H9 (cell line): ENCODE measurements around the gene EXOC3. TPM values are rescaled to one million over a fixed set of nuclear protein-coding genes. Genes with fewer than 3 reads are reported as not detected.

Source experiments
- DNase-seq: peaks from one replicate; pipeline ENCODE4 v3.0.0-alpha.2; 2017
- H2AFZ ChIP-seq: one replicate; pipeline ENCODE4 v1.6.1; 2013; ENCODE audit warnings: mild to moderate bottlenecking, low read length, control low read depth, moderate library complexity
- H2AK5ac ChIP-seq: 2 replicates; pipeline ENCODE4 v1.6.1; 2013; ENCODE audit warnings: low read length, control low read depth, mixed read lengths; ENCODE audit not compliant: insufficient read length
- H2BK120ac ChIP-seq: one replicate; pipeline ENCODE4 v1.6.1; 2013; ENCODE audit warnings: low read depth, mild to moderate bottlenecking, low read length, control low read depth, inconsistent platforms; ENCODE audit not compliant: poor library complexity, severe bottlenecking
- H2BK12ac ChIP-seq: 2 replicates; pipeline ENCODE4 v1.6.1; 2013; ENCODE audit warnings: low read length, control low read depth, mixed read lengths, low read depth; ENCODE audit not compliant: insufficient read length
- H2BK15ac ChIP-seq: 2 replicates; pipeline ENCODE4 v1.6.1; 2013; ENCODE audit warnings: low read depth, low read length, control low read depth
- H2BK20ac ChIP-seq: one replicate; pipeline ENCODE4 v1.6.1; 2013; ENCODE audit warnings: low read depth, mild to moderate bottlenecking, low read length, control low read depth, inconsistent platforms; ENCODE audit not compliant: poor library complexity, severe bottlenecking
- H2BK5ac ChIP-seq: 2 replicates; pipeline ENCODE4 v1.6.1; 2013; ENCODE audit warnings: low read length, control low read depth, mixed read lengths; ENCODE audit not compliant: insufficient read length
- H3K14ac ChIP-seq: 2 replicates; pipeline ENCODE4 v1.6.1; 2013; ENCODE audit warnings: low read length, control low read depth; ENCODE audit not compliant: insufficient read depth
- H3K18ac ChIP-seq: 2 replicates; pipeline ENCODE4 v1.6.1; 2013; ENCODE audit warnings: low read depth, mild to moderate bottlenecking, mixed read lengths, low read length, control low read depth; ENCODE audit not compliant: insufficient read length
- H3K23ac ChIP-seq: 2 replicates; pipeline ENCODE4 v1.6.1; 2013; ENCODE audit warnings: low read length, control low read depth, mixed read lengths, low read depth; ENCODE audit not compliant: insufficient read length
- H3K23me2 ChIP-seq: 2 replicates; pipeline ENCODE4 v1.6.1; 2013; ENCODE audit warnings: low read depth, mild to moderate bottlenecking, mixed read lengths, low read length, control low read depth; ENCODE audit not compliant: insufficient read length, poor library complexity, severe bottlenecking
- H3K27ac ChIP-seq: 2 replicates; pipeline ENCODE4 v1.5.1; 2013; ENCODE audit warnings: low read length, control low read depth, mixed read lengths, low read depth; ENCODE audit not compliant: insufficient read length
- H3K27me3 ChIP-seq: 2 replicates; pipeline ENCODE4 v1.6.1; 2013; ENCODE audit warnings: low read length, control low read depth, inconsistent platforms; ENCODE audit not compliant: insufficient read depth
- H3K4ac ChIP-seq: 2 replicates; pipeline ENCODE4 v1.6.1; 2013; ENCODE audit warnings: low read depth, mild to moderate bottlenecking, control low read depth, inconsistent platforms, low read length, moderate library complexity
- H3K4me1 ChIP-seq: 2 replicates; pipeline ENCODE4 v1.6.1; 2013; ENCODE audit warnings: low read length, control low read depth, inconsistent platforms; ENCODE audit not compliant: insufficient read depth
- H3K4me2 ChIP-seq: 2 replicates; pipeline ENCODE4 v1.6.1; 2013; ENCODE audit warnings: low read length, control low read depth, mixed read lengths; ENCODE audit not compliant: insufficient read length, insufficient read depth
- H3K56ac ChIP-seq: 2 replicates; pipeline ENCODE4 v1.6.1; 2013; ENCODE audit warnings: low read depth, mild to moderate bottlenecking, mixed read lengths, low read length, control low read depth; ENCODE audit not compliant: insufficient read length
- H3K79me1 ChIP-seq: 2 replicates; pipeline ENCODE4 v1.6.1; 2013; ENCODE audit warnings: low read depth, mild to moderate bottlenecking, moderate library complexity, low read length, control low read depth, inconsistent platforms; ENCODE audit not compliant: insufficient read depth, poor library complexity, severe bottlenecking
- H3K79me2 ChIP-seq: 2 replicates; pipeline ENCODE4 v1.6.1; 2013; ENCODE audit warnings: low read length, control low read depth, inconsistent platforms; ENCODE audit not compliant: insufficient read depth
- H3K9ac ChIP-seq: 2 replicates; pipeline ENCODE4 v1.6.1; 2013; ENCODE audit warnings: low read length, control low read depth, mixed read lengths; ENCODE audit not compliant: insufficient read length; ENCODE audit errors: extremely low read depth
- H3K9me3 ChIP-seq: one replicate; pipeline ENCODE4 v1.6.1; 2013; ENCODE audit warnings: low read depth, low read length, inconsistent platforms; ENCODE audit not compliant: control insufficient read depth
- H3T11ph ChIP-seq: one replicate; pipeline ENCODE4 v1.6.1; 2013; ENCODE audit warnings: mild to moderate bottlenecking, low read length, control low read depth, inconsistent platforms
- H4K20me1 ChIP-seq: one replicate; pipeline ENCODE4 v1.6.1; 2013; ENCODE audit not compliant: control insufficient read depth, insufficient read length, insufficient read depth
- H4K5ac ChIP-seq: 2 replicates; pipeline ENCODE4 v1.6.1; 2013; ENCODE audit warnings: low read depth, mild to moderate bottlenecking, mixed read lengths, low read length, control low read depth; ENCODE audit not compliant: insufficient read length
- H4K8ac ChIP-seq: replicated peaks from 2 replicates; pipeline ENCODE4 v1.6.1; 2013; ENCODE audit warnings: low read length, control low read depth, mixed read lengths, low read depth; ENCODE audit not compliant: insufficient read length
- H4K91ac ChIP-seq: 2 replicates; pipeline ENCODE4 v1.6.1; 2013; ENCODE audit warnings: low read depth, mild to moderate bottlenecking, moderate library complexity, mixed read lengths, low read length, control low read depth; ENCODE audit not compliant: insufficient read length
- H3K27ac Mint-ChIP-seq, 3 experiments: 2 replicates in 2 of 3; 3 replicates in 1 of 3; pipeline ENCODE4 v1.8.0; 2020 to 2021; ENCODE audit warnings: mixed read lengths in 3 of 3, mild to moderate bottlenecking in 1 of 3, moderate library complexity in 1 of 3
- H3K27me3 Mint-ChIP-seq: 2 replicates; pipeline ENCODE4 v1.8.0; 2021; ENCODE audit warnings: low read depth, mild to moderate bottlenecking, moderate library complexity, mixed read lengths
- H3K36me3 Mint-ChIP-seq, 3 experiments: 2 replicates in 2 of 3; 3 replicates in 1 of 3; pipeline ENCODE4 v1.8.0; 2020 to 2021; ENCODE audit warnings: low read depth in 3 of 3, mixed read lengths in 3 of 3; ENCODE audit not compliant: insufficient read depth in 1 of 3
- H3K4me1 Mint-ChIP-seq, 2 experiments: 2 replicates each; pipeline ENCODE4 v1.8.0; 2020; ENCODE audit warnings: mixed read lengths in 2 of 2
- H3K4me3 Mint-ChIP-seq, 2 experiments: 2 replicates in 1 of 2; 3 replicates in 1 of 2; pipeline ENCODE4 v1.8.0; 2020 to 2021; ENCODE audit warnings: mild to moderate bottlenecking in 2 of 2, mixed read lengths in 2 of 2, moderate library complexity in 1 of 2
- H3K9me3 Mint-ChIP-seq, 2 experiments: 2 replicates in 1 of 2; 3 replicates in 1 of 2; pipeline ENCODE4 v1.8.0; 2020; ENCODE audit warnings: mild to moderate bottlenecking in 2 of 2, mixed read lengths in 2 of 2, moderate library complexity in 1 of 2
- WGBS: extraction: QIAGEN DNeasy Blood & Tissue Kit; methylation state at CpG from one replicate; pipeline ENCODE4 v1.1.7; 2013; ENCODE audit warnings: missing lambda C conversion rate, low lambda C conversion rate, mixed read lengths; ENCODE audit not compliant: insufficient read length; ENCODE audit errors: extremely low coverage; 5-methylcytosine and 5-hydroxymethylcytosine counted together
- total RNA-seq: library from RNA; stranded (reverse); gene quantifications from 2 replicates; pipeline ENCODE4 v1.2.1, GENCODE V29; 2021
- TF ChIP-seq, protein P1 (sequence below): fragments of 200-600 bp; sonication (generic); conservative IDR thresholded peaks from 3 replicates; pipeline ENCODE4 v1.8.0; 2021; ENCODE audit warnings: antibody characterized with exemption, mild to moderate bottlenecking

EXOC3 gene
- total RNA-seq, 1 experiment from 2014 or later = 36.7 TPM

DNA sequence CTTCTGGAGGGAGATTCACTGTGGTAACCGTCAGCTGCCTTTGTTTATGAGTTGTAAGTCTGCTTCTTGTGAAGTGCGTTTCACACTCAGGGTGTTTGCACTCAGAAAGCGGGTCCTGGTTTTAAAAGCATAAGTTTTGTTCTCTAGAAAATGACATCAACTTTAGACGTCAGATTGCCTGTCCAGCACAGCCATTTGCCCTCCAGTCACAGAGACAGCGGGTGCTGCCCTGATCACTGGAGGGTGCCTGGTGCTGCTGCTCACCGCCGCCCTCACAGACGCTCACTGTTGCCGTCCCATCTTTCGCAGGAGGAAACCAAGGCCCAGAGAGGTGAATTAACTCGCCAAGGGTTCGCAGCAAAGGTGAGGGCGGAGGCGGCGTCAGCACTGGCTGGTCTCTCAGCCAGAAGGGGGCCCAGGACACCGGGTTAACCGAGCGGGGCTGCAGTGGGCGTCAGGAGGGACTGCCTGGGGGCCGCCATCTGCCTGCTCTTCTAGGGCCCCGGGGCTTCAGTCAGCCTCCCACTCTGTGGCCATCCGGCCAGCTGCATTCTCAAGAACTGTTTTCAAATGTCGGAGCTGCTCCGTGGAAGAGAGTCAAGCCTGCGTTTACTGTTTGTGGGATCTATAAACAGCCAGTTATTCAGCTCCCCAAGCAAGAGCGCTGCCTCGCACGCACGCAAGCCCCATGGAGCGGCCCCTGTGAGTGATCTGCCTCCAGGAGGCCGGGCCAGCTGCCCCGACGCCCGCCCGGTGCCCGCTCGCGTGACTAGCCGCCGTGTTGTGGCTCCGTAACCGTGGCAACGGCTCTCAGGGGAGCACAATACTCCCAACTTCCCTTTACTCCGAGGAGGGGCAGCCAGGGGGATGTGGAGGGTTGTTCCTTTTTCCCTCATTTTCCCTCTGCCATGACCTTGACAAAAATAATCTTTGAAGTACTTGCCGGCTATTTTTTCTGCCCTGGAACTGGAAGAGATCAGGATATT is 43.4 kb upstream of the EXOC3 start:
- peak; percentile 85 for DNase-seq
- H3K23ac ChIP-seq = no peak overlapping the region
- H4K5ac ChIP-seq = peak overlapping the region; percentile 92
- Mint-ChIP-seq H3K9me3 (peaks cover 0 to 5% of the 10 kb centered on the region in 2 experiments; a peak in 4 of 5 replicates), H3K36me3 (peaks cover 0 to 8% (median 0%) of the 10 kb centered on the region in 3 experiments; a peak in 2 of 7 replicates), H3K27ac (peak overlapping the region in 2 of 3 experiments; percentile 83 to 89; a peak in 3 of 7 replicates), H3K4me1 (peaks cover 12 to 25% of the 10 kb centered on the region in 2 experiments), H3K27me3 (peaks cover 32% of the 10 kb centered on the region), H3K4me3 (peak overlapping the region in 1 of 2 experiments; percentile 7; a peak in 1 of 5 replicates)
- no peaks in the 10 kb centered on the region for H3K79me2 ChIP-seq
- no peaks in the 10 kb centered on the region for H4K20me1 ChIP-seq
- H3K18ac ChIP-seq = peak overlapping the region; percentile 91
- H3K14ac ChIP-seq = peak overlapping the region; percentile 89
- H2BK5ac ChIP-seq = no peak overlapping the region
- H3K4me1 ChIP-seq = no peaks in the 10 kb centered on the region
- no peak overlapping the region for H2AK5ac ChIP-seq
- peak overlapping the region; percentile 37 for H3K4me2 ChIP-seq
- no peaks in the 10 kb centered on the region for H3K9me3 ChIP-seq
- H2BK20ac ChIP-seq = no peak overlapping the region
- no peaks in the 10 kb centered on the region for H3K27me3 ChIP-seq
- no CpG with 5 or more reads among the region's 45 CpGs for WGBS
- no peaks in the 10 kb centered on the region for H3K23me2 ChIP-seq
- H4K91ac ChIP-seq = peak overlapping the region; percentile 82
- peak overlapping the region; percentile 60 for H3K4ac ChIP-seq
- TF ChIP-seq, protein P1, sequence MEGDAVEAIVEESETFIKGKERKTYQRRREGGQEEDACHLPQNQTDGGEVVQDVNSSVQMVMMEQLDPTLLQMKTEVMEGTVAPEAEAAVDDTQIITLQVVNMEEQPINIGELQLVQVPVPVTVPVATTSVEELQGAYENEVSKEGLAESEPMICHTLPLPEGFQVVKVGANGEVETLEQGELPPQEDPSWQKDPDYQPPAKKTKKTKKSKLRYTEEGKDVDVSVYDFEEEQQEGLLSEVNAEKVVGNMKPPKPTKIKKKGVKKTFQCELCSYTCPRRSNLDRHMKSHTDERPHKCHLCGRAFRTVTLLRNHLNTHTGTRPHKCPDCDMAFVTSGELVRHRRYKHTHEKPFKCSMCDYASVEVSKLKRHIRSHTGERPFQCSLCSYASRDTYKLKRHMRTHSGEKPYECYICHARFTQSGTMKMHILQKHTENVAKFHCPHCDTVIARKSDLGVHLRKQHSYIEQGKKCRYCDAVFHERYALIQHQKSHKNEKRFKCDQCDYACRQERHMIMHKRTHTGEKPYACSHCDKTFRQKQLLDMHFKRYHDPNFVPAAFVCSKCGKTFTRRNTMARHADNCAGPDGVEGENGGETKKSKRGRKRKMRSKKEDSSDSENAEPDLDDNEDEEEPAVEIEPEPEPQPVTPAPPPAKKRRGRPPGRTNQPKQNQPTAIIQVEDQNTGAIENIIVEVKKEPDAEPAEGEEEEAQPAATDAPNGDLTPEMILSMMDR = peak; percentile 17; the same call in 1 of the 3 replicates
- peak overlapping the region; percentile 91 for H2BK120ac ChIP-seq
- no peak overlapping the region for H3K9ac ChIP-seq
- no peak overlapping the region for H2BK15ac ChIP-seq
- no peak overlapping the region for H3K56ac ChIP-seq
- H3K27ac ChIP-seq = no peak overlapping the region
- peak overlapping the region; percentile 70 for H2BK12ac ChIP-seq
- no peaks in the 10 kb centered on the region for H3K79me1 ChIP-seq
- no peak overlapping the region for H2AFZ ChIP-seq
- H4K8ac ChIP-seq = no peak overlapping the region
- peak overlapping the region; percentile 30 for H3T11ph ChIP-seq
